ENCODE data around the gene ZNF638. TPM values are rescaled to one million over a fixed set of nuclear protein-coding genes. Genes with fewer than 3 reads are reported as not detected.
A peak's percentile ranks its signal among the peaks of the same experiment; 100 is the strongest.
"Not testable (repeated sequence)": the region's sequence is repeated elsewhere in the genome, so short reads cannot be mapped to it uniquely, and the experiment has no call there.

The ZNF638 gene
- total RNA-seq, 2 donors from 2014 or later: 107 to 111 TPM

DNA sequence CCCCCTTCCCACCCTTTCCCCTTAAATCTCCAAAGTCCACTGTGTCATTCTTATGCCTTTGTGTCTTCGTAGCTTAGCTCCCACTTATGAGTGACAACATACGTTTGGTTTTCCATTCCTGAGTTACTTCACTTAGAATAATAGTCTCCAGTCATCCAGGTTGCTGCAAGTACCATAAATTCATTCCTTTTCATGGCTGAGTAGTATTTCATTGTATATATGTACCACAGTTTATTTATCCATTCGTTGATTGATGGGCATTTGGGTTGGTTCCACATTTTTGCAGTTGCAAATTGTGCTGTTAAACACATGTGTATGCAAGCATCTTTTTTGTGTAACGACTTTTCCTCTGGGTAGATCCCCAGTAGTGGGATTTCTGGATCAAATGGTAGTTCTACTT, 14.5 kb upstream of the ZNF638 start:
- no peak overlapping the region for H3K27ac Mint-ChIP-seq
- peaks cover 12% of the 10 kb centered on the region for H3K27me3 Mint-ChIP-seq (ENCODE audit: low read depth)
- DNase-seq (no peak), ATAC-seq (replicated peaks in 1 of 2) (no peak)
- peaks cover 13 to 29% of the 10 kb centered on the region in 2 donors for H3K36me3 Mint-ChIP-seq (ENCODE audit: insufficient read depth in 2 of 2)
- H3K9me3 Mint-ChIP-seq: peaks cover 23 to 26% of the 10 kb centered on the region in 2 donors
- no peak overlapping the region for H3K4me3 Mint-ChIP-seq
- no peaks in the 10 kb centered on the region for H3K4me1 Mint-ChIP-seq (ENCODE audit: low read depth)

GRCh38 chr2:71317900-71318299, 13.7 kb upstream of the ZNF638 start:
- H3K4me1 Mint-ChIP-seq (ENCODE audit: low read depth); H3K4me3 Mint-ChIP-seq; H3K27ac Mint-ChIP-seq; DNase-seq; ATAC-seq (replicated peaks in 1 of 2): not testable (repeated sequence)
- Mint-ChIP-seq H3K36me3 (ENCODE audit: insufficient read depth in 2 of 2) (peaks cover 17 to 35% of the 10 kb centered on the region in 2 donors), H3K27me3 (ENCODE audit: low read depth) (peaks cover 12% of the 10 kb centered on the region), H3K9me3 (peaks cover 27 to 29% of the 10 kb centered on the region in 2 donors)

DNA sequence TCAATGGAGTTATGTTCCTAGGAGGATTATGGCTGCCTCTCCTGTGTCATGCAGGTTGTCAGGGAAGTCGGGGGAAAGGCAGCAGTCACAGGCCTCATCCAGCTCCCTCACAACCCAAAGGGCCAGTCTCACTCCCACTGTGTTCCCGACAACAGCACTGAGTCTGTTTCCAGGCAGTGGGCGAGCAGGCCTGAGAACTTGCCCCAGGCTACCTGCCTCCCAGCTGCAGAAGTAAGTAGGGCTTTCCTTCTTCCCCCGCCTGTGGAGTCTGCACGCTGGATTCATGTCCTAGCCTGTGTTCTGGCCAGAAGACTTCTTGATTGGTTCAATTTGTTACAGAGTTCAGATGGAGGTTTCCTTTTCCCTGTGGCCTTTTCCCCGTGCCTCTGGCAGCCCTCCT, 8.2 kb upstream of the ZNF638 start:
- DNase-seq (no peak), ATAC-seq (replicated peaks in 1 of 2) (no peak)
- Mint-ChIP-seq H3K4me1 (ENCODE audit: low read depth) (no peaks in the 10 kb centered on the region), H3K9me3 (peaks cover 20 to 24% of the 10 kb centered on the region in 2 donors), H3K27ac (no peak overlapping the region), H3K36me3 (ENCODE audit: insufficient read depth in 2 of 2) (peaks cover 16 to 32% of the 10 kb centered on the region in 2 donors), H3K27me3 (ENCODE audit: low read depth) (no peaks in the 10 kb centered on the region), H3K4me3 (no peak overlapping the region)

DNA sequence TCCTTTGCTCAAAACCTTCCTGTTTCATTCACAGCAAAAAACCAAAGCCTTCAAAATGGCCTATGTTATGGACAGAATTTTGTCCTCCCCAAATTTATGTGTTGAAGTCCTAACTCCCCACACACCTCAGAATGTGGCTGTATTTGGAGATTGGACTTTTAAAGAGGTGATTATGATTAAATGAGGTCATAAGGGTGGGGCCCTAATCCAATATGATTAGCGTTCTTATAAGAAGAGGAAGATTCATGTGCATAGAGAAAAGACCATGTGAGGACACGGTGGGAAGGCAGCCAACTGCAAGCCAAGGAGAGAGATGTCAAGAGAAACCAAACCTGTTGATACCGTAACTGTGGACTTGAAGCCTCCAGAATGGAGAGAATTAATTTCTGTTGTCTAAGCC, 4.6 kb upstream of the ZNF638 start:
- no peaks in the 10 kb centered on the region for H3K4me1 Mint-ChIP-seq (ENCODE audit: low read depth)
- DNase-seq: no peak
- ATAC-seq (replicated peaks in 1 of 2): no peak
- no peak overlapping the region for H3K4me3 Mint-ChIP-seq
- H3K27me3 Mint-ChIP-seq (ENCODE audit: low read depth): no peaks in the 10 kb centered on the region
- H3K9me3 Mint-ChIP-seq: peaks cover 3% of the 10 kb centered on the region in 2 donors
- H3K27ac Mint-ChIP-seq: no peak overlapping the region
- H3K36me3 Mint-ChIP-seq (ENCODE audit: insufficient read depth in 2 of 2): peaks cover 10% of the 10 kb centered on the region in 2 donors

GRCh38 chr2:71327916-71328315, 3.7 kb upstream of the ZNF638 start:
- no peak for DNase-seq
- Mint-ChIP-seq H3K36me3 (ENCODE audit: insufficient read depth in 2 of 2) (peaks cover 6 to 9% of the 10 kb centered on the region in 2 donors), H3K27me3 (ENCODE audit: low read depth) (no peaks in the 10 kb centered on the region), H3K4me3 (no peak overlapping the region), H3K9me3 (no peaks in the 10 kb centered on the region), H3K4me1 (ENCODE audit: low read depth) (peaks cover 4% of the 10 kb centered on the region), H3K27ac (no peak overlapping the region)
- ATAC-seq (replicated peaks in 1 of 2): no peak

- Mint-ChIP-seq H3K4me3 (peak overlapping the region in 1 of 2 donors; percentile 89), H3K9me3 (no peaks in the 10 kb centered on the region), H3K27me3 (ENCODE audit: low read depth) (no peaks in the 10 kb centered on the region), H3K27ac (no peak overlapping the region), H3K36me3 (ENCODE audit: insufficient read depth in 2 of 2) (peaks cover 6 to 12% of the 10 kb centered on the region in 2 donors), H3K4me1 (ENCODE audit: low read depth) (peaks cover 24% of the 10 kb centered on the region)
- DNase-seq (no peak), ATAC-seq (replicated peaks in 1 of 2) (no peak)
Measured at GRCh38 chr2:71330155-71330554, 1.4 kb upstream of the ZNF638 start.

- Mint-ChIP-seq H3K4me1 (ENCODE audit: low read depth) (peaks cover 24% of the 10 kb centered on the region), H3K27me3 (ENCODE audit: low read depth) (no peaks in the 10 kb centered on the region), H3K9me3 (no peaks in the 10 kb centered on the region), H3K36me3 (ENCODE audit: insufficient read depth in 2 of 2) (peaks cover 6 to 12% of the 10 kb centered on the region in 2 donors), H3K4me3 (peak overlapping the region; percentile 89 to 94), H3K27ac (no peak overlapping the region)
- DNase-seq (no peak), ATAC-seq (replicated peaks in 1 of 2) (no peak)
Measured at GRCh38 chr2:71330585-71331330, 824 bp upstream of the ZNF638 start.

DNA sequence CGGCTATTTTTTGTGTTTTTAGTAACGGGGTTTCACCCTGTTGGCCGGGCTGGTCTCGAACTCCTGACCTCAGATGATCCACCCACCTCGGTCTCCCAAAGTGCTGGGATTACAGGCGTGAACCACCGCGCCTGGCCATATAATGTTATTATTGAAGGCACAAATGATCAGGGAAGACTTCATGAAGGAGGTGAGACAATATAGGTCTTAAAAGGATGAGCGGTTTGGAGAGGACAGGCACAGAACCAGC, 326 bp upstream of the ZNF638 start:
- H3K9me3 Mint-ChIP-seq; DNase-seq; H3K27me3 Mint-ChIP-seq (ENCODE audit: low read depth); ATAC-seq (replicated peaks in 1 of 2): not testable (repeated sequence)
- peak overlapping the region; percentile 89 to 94 for H3K4me3 Mint-ChIP-seq
- H3K27ac Mint-ChIP-seq: peak overlapping the region; percentile 92
- H3K4me1 Mint-ChIP-seq (ENCODE audit: low read depth): peaks cover 24% of the 10 kb centered on the region
- H3K36me3 Mint-ChIP-seq (ENCODE audit: insufficient read depth in 2 of 2): peaks cover 6 to 12% of the 10 kb centered on the region in 2 donors

DNA sequence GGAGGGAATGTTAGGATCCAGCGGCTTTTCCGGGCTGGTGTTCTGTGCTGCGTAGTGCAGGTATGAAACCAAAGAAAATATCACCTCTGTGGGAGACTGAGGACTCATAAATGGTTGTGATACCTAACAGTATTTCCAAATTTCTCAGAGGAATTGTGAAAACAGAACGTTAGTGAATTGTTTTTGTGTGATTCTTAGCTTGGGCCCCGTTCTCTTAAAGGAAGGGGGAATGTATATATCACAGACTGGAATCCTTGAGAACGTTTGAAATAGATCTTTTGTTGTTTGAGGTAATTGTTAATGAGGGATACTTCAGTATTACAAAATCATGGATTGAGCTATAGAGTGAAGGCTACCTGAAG, 834 bp downstream of the ZNF638 start:
- peak overlapping the region; percentile 89 to 94 for H3K4me3 Mint-ChIP-seq
- peaks cover 28% of the 10 kb centered on the region for H3K4me1 Mint-ChIP-seq (ENCODE audit: low read depth)
- H3K36me3 Mint-ChIP-seq (ENCODE audit: insufficient read depth in 2 of 2): peaks cover 6 to 12% of the 10 kb centered on the region in 2 donors
- H3K9me3 Mint-ChIP-seq: no peaks in the 10 kb centered on the region
- no peak for DNase-seq
- H3K27ac Mint-ChIP-seq: peak overlapping the region; percentile 92
- no peaks in the 10 kb centered on the region for H3K27me3 Mint-ChIP-seq (ENCODE audit: low read depth)
- ATAC-seq (replicated peaks in 1 of 2): no peak

DNA sequence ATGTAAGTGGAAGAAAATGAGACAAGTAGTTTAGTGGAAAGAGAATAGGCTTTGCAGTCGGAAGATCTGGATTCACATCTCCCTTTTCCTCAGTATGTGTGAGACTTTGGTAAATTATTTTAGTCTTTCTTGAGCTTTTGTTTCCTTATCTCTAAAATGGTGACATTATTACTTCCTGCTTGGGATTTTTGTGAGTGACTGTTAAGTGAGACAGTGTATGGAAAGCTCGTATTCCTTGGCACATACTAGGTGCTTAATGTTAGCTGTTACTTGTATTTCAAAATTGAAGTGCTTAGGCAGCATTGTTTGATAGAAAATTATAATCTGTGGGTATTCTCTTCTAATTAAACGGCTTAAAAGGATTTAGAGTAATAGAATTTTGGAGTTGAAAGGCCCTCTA, 2.0 kb downstream of the ZNF638 start:
- ATAC-seq (replicated peaks in 1 of 2) (no peak), DNase-seq (no peak)
- no peaks in the 10 kb centered on the region for H3K27me3 Mint-ChIP-seq (ENCODE audit: low read depth)
- peaks cover 12 to 15% of the 10 kb centered on the region in 2 donors for H3K36me3 Mint-ChIP-seq (ENCODE audit: insufficient read depth in 2 of 2)
- H3K9me3 Mint-ChIP-seq: no peaks in the 10 kb centered on the region
- H3K4me1 Mint-ChIP-seq (ENCODE audit: low read depth): peaks cover 40% of the 10 kb centered on the region
- peak overlapping the region; percentile 92 for H3K27ac Mint-ChIP-seq
- H3K4me3 Mint-ChIP-seq: peak overlapping the region; percentile 89 to 94

GRCh38 chr2:71336384-71336783, 4.8 kb downstream of the ZNF638 start:
- Mint-ChIP-seq H3K4me1 (ENCODE audit: low read depth) (peaks cover 61% of the 10 kb centered on the region), H3K36me3 (ENCODE audit: insufficient read depth in 2 of 2) (peaks cover 12 to 20% of the 10 kb centered on the region in 2 donors), H3K27ac (no peak overlapping the region), H3K27me3 (ENCODE audit: low read depth) (no peaks in the 10 kb centered on the region), H3K4me3 (no peak overlapping the region), H3K9me3 (no peaks in the 10 kb centered on the region)
- DNase-seq (no peak), ATAC-seq (replicated peaks in 1 of 2) (no peak)

- DNase-seq: no peak
- no peaks in the 10 kb centered on the region for H3K27me3 Mint-ChIP-seq (ENCODE audit: low read depth)
- no peak overlapping the region for H3K27ac Mint-ChIP-seq
- no peak overlapping the region for H3K4me3 Mint-ChIP-seq
- ATAC-seq (replicated peaks in 1 of 2): no peak
- no peaks in the 10 kb centered on the region for H3K9me3 Mint-ChIP-seq
- peaks cover 61% of the 10 kb centered on the region for H3K4me1 Mint-ChIP-seq (ENCODE audit: low read depth)
- peaks cover 11 to 19% of the 10 kb centered on the region in 2 donors for H3K36me3 Mint-ChIP-seq (ENCODE audit: insufficient read depth in 2 of 2)
Measured at GRCh38 chr2:71336802-71337201, 5.2 kb downstream of the ZNF638 start.

DNA sequence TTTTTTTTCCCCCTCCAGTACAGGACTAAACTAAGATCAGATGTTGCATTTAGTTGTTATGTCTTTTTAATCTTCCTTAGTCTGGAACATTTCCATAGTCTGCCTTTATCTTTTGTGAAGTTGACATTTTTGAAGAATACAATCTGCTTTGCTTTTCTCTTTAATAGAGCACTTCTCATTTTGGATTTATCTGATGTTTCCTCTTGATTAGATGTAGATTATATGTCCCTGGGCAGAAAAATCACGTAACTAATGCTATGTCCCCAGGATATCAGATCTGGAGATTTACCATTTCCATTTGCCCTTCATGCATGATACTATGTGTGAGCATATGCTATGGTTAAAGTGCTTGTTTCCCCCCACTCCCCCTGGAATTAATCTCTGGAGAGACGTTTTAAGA, 6.2 kb downstream of the ZNF638 start:
- ATAC-seq (replicated peaks in 1 of 2) (no peak), DNase-seq (no peak)
- H3K27ac Mint-ChIP-seq: peak overlapping the region; percentile 66
- peaks cover 58% of the 10 kb centered on the region for H3K4me1 Mint-ChIP-seq (ENCODE audit: low read depth)
- H3K4me3 Mint-ChIP-seq: peak overlapping the region in 1 of 2 donors; percentile 36
- H3K9me3 Mint-ChIP-seq: no peaks in the 10 kb centered on the region
- H3K36me3 Mint-ChIP-seq (ENCODE audit: insufficient read depth in 2 of 2): peaks cover 7 to 16% of the 10 kb centered on the region in 2 donors
- no peaks in the 10 kb centered on the region for H3K27me3 Mint-ChIP-seq (ENCODE audit: low read depth)

- no peak for DNase-seq
- H3K27ac Mint-ChIP-seq: peak overlapping the region; percentile 60
- no peak overlapping the region for H3K4me3 Mint-ChIP-seq
- H3K9me3 Mint-ChIP-seq: no peaks in the 10 kb centered on the region
- no peak for ATAC-seq (replicated peaks in 1 of 2)
- peaks cover 40% of the 10 kb centered on the region for H3K4me1 Mint-ChIP-seq (ENCODE audit: low read depth)
- H3K27me3 Mint-ChIP-seq (ENCODE audit: low read depth): no peaks in the 10 kb centered on the region
- peaks cover 7 to 8% of the 10 kb centered on the region in 2 donors for H3K36me3 Mint-ChIP-seq (ENCODE audit: insufficient read depth in 2 of 2)
Measured at GRCh38 chr2:71339685-71340084, 8.1 kb downstream of the ZNF638 start.
